Measurements from ENCODE around the gene UPF3B.
"Not testable (repeated sequence)": the region's sequence is repeated elsewhere in the genome, so short reads cannot be mapped to it uniquely, and the experiment has no call there.

- not testable (repeated sequence) for TF ChIP-seq CTCF, POLR2A (IDR thresholded peaks at IDR 0.05)
These were observed 37.9 kb upstream of the UPF3B start for GRCh38 chrX:119890626-119891025.
